Activated CD8-positive, alpha-beta T cell treated with anti-CD3 and anti-CD28 coated beads for 36 hours (primary cell): ENCODE measurements around the gene CXCL8. TPM values are rescaled to one million over a fixed set of nuclear protein-coding genes. Genes with fewer than 3 reads are reported as not detected.

Experiments
- ATAC-seq: fragments of 200-7000 bp; cut with Tn5 transposase; one replicate; pipeline ENCODE4 v1.10.0; 2021; ENCODE audit warnings: mild to moderate bottlenecking, moderate library complexity
- CTCF ChIA-PET: fragments of 350-600 bp; sonication (Branson Sonifier 250); formaldehyde crosslinking; loops from one replicate; lab custom pipeline; 2021; ENCODE audit warnings: antibody characterized with exemption; lab: Charles Lee
- POLR2A ChIA-PET: fragments of 350-600 bp; sonication (Branson Sonifier 250); formaldehyde crosslinking; loops from one replicate; lab custom pipeline; 2021; ENCODE audit warnings: antibody characterized with exemption; lab: Charles Lee
- DNase-seq: peaks from one replicate; pipeline ENCODE4 v3.0.0-alpha.2; 2020
- H3K27ac Mint-ChIP-seq: one replicate; pipeline ENCODE4 v1.8.0; 2021; ENCODE audit warnings: mild to moderate bottlenecking, mixed read lengths
- H3K27me3 Mint-ChIP-seq: one replicate; pipeline ENCODE4 v1.8.0; 2021; ENCODE audit warnings: mixed read lengths
- H3K36me3 Mint-ChIP-seq: one replicate; pipeline ENCODE4 v1.8.0; 2021; ENCODE audit warnings: low read depth, mixed read lengths
- H3K4me1 Mint-ChIP-seq: one replicate; pipeline ENCODE4 v1.8.0; 2021; ENCODE audit warnings: low read depth, mixed read lengths
- H3K4me3 Mint-ChIP-seq: one replicate; pipeline ENCODE4 v1.8.0; 2021; ENCODE audit warnings: mild to moderate bottlenecking, moderate library complexity, mixed read lengths
- H3K9me3 Mint-ChIP-seq: one replicate; pipeline ENCODE4 v1.8.0; 2021; ENCODE audit warnings: mixed read lengths
- intact Hi-C: fragments of 100-400 bp; cut with micrococcal nuclease; formaldehyde crosslinking; loops from one replicate; pipeline ENCODE4 v1.10.0; 2022
- total RNA-seq, 2 experiments: library from RNA; stranded (reverse); gene quantifications; one replicate each; pipeline ENCODE4 v1.2.3, GENCODE V29; 2021
- TF ChIP-seq, protein P1 (sequence below): fragments of 200-600 bp; IDR thresholded peaks from one replicate; pipeline ENCODE4 v1.8.0; 2022; ENCODE audit warnings: antibody characterized with exemption, mild to moderate bottlenecking

Gene CXCL8
- total RNA-seq, 2 experiments from 2014 or later = 0.18 TPM; not detected in 1

DNA sequence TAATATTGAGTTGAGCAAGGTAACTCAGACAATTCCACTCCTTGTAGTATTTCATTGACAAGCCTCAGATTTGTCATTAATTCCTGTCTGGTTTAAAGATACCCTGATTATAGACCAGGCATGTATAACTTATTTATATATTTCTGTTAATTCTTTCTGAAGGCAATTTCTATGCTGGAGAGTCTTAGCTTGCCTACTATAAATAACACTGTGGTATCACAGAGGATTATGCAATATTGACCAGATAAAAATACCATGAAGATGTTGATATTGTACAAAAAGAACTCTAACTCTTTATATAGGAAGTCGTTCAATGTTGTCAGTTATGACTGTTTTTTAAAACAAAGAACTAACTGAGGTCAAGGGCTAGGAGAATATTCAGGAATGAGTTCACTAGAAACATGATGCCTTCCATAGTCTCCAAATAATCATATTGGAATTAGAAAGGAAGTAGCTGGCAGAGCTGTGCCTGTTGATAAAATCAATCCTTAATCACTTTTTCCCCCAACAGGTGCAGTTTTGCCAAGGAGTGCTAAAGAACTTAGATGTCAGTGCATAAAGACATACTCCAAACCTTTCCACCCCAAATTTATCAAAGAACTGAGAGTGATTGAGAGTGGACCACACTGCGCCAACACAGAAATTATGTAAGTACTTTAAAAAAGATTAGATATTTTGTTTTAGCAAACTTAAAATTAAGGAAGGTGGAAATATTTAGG, 821 bp downstream of the CXCL8 start:
- TF ChIP-seq, protein P1, sequence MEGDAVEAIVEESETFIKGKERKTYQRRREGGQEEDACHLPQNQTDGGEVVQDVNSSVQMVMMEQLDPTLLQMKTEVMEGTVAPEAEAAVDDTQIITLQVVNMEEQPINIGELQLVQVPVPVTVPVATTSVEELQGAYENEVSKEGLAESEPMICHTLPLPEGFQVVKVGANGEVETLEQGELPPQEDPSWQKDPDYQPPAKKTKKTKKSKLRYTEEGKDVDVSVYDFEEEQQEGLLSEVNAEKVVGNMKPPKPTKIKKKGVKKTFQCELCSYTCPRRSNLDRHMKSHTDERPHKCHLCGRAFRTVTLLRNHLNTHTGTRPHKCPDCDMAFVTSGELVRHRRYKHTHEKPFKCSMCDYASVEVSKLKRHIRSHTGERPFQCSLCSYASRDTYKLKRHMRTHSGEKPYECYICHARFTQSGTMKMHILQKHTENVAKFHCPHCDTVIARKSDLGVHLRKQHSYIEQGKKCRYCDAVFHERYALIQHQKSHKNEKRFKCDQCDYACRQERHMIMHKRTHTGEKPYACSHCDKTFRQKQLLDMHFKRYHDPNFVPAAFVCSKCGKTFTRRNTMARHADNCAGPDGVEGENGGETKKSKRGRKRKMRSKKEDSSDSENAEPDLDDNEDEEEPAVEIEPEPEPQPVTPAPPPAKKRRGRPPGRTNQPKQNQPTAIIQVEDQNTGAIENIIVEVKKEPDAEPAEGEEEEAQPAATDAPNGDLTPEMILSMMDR = no peak
- peaks cover 1% of the 10 kb centered on the region for H3K9me3 Mint-ChIP-seq
- no peak overlapping the region for H3K4me3 Mint-ChIP-seq
- no peak overlapping the region for H3K27ac Mint-ChIP-seq
- POLR2A ChIA-PET = no interaction called here
- no peaks in the 10 kb centered on the region for H3K36me3 Mint-ChIP-seq
- ATAC-seq (no peak), DNase-seq (no peak)
- CTCF ChIA-PET = interaction anchor here (1.6 kb wide), 1 partner anchor 11 kb away, joined by 3 read pairs; no protein-coding TSS in a partner anchor
- H3K4me1 Mint-ChIP-seq = peaks cover 2% of the 10 kb centered on the region
- H3K27me3 Mint-ChIP-seq = no peaks in the 10 kb centered on the region
- intact Hi-C loops = no loop called here

DNA sequence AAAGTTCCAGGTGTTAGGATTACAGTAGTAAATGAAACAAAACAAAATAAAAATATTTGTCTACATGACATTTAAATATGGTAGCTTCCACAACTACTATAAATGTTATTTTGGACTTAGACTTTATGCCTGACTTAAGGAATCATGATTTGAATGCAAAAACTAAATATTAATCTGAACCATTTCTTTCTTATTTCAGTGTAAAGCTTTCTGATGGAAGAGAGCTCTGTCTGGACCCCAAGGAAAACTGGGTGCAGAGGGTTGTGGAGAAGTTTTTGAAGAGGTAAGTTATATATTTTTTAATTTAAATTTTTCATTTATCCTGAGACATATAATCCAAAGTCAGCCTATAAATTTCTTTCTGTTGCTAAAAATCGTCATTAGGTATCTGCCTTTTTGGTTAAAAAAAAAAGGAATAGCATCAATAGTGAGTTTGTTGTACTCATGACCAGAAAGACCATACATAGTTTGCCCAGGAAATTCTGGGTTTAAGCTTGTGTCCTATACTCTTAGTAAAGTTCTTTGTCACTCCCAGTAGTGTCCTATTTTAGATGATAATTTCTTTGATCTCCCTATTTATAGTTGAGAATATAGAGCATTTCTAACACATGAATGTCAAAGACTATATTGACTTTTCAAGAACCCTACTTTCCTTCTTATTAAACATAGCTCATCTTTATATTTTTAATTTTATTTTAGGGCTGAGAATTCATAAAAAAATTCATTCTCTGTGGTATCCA, 1.6 kb downstream of the CXCL8 start:
- POLR2A ChIA-PET = no interaction called here

DNA sequence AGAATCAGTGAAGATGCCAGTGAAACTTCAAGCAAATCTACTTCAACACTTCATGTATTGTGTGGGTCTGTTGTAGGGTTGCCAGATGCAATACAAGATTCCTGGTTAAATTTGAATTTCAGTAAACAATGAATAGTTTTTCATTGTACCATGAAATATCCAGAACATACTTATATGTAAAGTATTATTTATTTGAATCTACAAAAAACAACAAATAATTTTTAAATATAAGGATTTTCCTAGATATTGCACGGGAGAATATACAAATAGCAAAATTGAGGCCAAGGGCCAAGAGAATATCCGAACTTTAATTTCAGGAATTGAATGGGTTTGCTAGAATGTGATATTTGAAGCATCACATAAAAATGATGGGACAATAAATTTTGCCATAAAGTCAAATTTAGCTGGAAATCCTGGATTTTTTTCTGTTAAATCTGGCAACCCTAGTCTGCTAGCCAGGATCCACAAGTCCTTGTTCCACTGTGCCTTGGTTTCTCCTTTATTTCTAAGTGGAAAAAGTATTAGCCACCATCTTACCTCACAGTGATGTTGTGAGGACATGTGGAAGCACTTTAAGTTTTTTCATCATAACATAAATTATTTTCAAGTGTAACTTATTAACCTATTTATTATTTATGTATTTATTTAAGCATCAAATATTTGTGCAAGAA, 2.3 kb downstream of the CXCL8 start:
- DNase-seq = no peak
- POLR2A ChIA-PET = no interaction called here
- intact Hi-C loops = no loop called here
- Mint-ChIP-seq H3K27me3 (no peaks in the 10 kb centered on the region), H3K9me3 (peaks cover under 1% of the 10 kb centered on the region), H3K27ac (no peak overlapping the region), H3K36me3 (no peaks in the 10 kb centered on the region), H3K4me3 (no peak overlapping the region), H3K4me1 (peaks cover 2% of the 10 kb centered on the region)
- no peak for ATAC-seq
- CTCF ChIA-PET = interaction anchor here (1.1 kb wide), 1 partner anchor 13 kb away, joined by 4 read pairs; no protein-coding TSS in a partner anchor
- TF ChIP-seq, protein P1 = no peak

More for the DNA sequence above, 1.6 kb downstream of the CXCL8 start:
- Mint-ChIP-seq H3K27ac (no peak overlapping the region), H3K4me3 (no peak overlapping the region), H3K4me1 (peaks cover 2% of the 10 kb centered on the region), H3K36me3 (no peaks in the 10 kb centered on the region), H3K27me3 (no peaks in the 10 kb centered on the region), H3K9me3 (peaks cover 1% of the 10 kb centered on the region)
- CTCF ChIA-PET = interaction anchor here (1.1 kb wide), 1 partner anchor 12 kb away, joined by 4 read pairs; no protein-coding TSS in a partner anchor
- DNase-seq (no peak), ATAC-seq (no peak)
- intact Hi-C loops = no loop called here
- TF ChIP-seq, protein P1 = no peak

DNA sequence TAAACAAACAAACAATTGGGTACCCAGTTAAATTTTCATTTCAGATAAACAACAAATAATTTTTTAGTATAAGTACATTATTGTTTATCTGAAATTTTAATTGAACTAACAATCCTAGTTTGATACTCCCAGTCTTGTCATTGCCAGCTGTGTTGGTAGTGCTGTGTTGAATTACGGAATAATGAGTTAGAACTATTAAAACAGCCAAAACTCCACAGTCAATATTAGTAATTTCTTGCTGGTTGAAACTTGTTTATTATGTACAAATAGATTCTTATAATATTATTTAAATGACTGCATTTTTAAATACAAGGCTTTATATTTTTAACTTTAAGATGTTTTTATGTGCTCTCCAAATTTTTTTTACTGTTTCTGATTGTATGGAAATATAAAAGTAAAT, 2.9 kb downstream of the CXCL8 start:
- Mint-ChIP-seq H3K9me3 (no peaks in the 10 kb centered on the region), H3K4me1 (peaks cover 2% of the 10 kb centered on the region), H3K27me3 (no peaks in the 10 kb centered on the region), H3K4me3 (no peak overlapping the region), H3K36me3 (no peaks in the 10 kb centered on the region), H3K27ac (no peak overlapping the region)
- CTCF ChIA-PET = no interaction called here
- ATAC-seq (no peak), DNase-seq (no peak)
- POLR2A ChIA-PET = no interaction called here
- TF ChIP-seq, protein P1 = no peak
- intact Hi-C loops = no loop called here
